Dedifferentiated amniotic fluid mesenchymal stem cell (primary cell): Measurements from ENCODE around the gene PPP1R16B.

Source experiments
- DNase-seq: peaks from one replicate; pipeline ENCODE4 v3.0.0-alpha.2; 2016; ENCODE audit errors: extremely low spot score

The PPP1R16B gene

DNA sequence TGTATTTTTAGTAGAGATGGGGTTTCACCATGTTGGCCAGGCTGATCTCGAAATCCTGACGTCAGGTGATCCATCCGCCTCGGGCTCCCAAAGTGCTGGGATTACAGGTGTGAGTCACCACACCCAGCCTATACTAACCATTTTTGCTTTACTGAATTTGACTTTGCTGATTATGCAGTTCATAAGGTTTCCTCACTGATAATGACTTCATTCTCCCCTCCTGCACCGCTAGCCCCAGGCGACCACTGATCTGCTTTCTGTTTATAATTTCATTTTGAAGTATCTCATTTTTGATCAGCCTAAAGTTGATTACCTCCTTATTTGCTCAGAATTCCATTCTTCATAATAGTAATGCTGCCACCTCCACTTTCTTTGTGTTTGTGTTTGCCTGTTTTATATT is 72.0 kb downstream of the PPP1R16B start:
- no peak for DNase-seq

DNA sequence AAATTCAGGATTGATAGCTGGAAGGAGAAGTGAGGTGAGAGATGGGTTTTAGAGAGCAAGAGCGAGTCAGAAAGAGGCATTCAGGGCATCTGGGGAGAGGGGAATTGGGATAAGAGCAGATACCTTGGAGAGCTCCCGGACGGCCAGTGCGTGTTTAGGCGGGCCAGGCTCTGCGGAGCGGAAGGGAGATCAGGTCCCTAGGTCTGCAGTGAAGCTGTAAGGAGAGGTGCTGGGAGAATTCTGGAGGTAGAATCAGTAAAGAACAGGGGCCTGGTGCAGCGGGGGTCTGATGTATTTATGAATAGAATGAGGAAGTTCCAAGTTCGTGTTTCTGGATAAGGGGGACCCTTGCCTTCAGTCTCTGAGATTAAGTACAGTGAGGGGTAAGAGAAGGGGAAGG is 73.4 kb downstream of the PPP1R16B start:
- no peak for DNase-seq

DNA sequence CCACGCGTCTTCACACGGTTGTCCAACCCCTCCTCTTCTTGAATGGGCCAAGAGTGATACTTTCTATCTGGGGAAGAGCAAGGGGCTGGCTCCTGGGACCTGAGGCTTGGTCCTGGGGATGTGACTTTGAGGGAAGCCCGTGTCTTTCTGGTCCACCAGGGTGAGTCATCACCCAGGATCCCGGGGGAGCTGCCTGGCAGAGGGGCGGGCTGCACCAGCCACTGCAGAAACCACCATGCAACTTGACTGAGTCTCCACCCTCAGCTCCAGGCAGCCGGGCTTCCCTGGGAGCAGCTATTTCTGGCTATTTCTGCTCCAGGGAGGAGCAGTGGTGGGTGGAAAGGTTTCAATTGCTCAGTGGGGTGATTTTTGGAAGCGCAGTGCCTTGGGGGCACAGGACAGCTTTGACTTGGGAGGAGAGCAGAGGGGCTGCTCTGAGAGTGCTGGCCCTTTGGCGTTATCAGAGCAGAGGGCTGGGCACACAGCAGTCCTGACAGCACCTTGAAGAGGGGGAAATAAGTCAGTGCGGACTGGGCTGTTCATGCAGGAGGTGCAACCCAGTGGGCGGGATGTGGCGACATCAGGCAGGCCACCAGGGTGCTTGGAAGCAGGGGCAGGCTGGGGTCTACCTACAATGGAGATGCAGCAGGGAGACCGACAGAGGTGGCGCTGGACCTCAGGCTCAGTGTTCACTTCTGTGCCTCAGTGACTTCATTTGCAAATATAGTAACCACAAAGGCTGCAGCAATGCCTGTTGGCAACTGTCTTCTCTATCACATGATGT is 75.6 kb downstream of the PPP1R16B start:
- no peak for DNase-seq

DNA sequence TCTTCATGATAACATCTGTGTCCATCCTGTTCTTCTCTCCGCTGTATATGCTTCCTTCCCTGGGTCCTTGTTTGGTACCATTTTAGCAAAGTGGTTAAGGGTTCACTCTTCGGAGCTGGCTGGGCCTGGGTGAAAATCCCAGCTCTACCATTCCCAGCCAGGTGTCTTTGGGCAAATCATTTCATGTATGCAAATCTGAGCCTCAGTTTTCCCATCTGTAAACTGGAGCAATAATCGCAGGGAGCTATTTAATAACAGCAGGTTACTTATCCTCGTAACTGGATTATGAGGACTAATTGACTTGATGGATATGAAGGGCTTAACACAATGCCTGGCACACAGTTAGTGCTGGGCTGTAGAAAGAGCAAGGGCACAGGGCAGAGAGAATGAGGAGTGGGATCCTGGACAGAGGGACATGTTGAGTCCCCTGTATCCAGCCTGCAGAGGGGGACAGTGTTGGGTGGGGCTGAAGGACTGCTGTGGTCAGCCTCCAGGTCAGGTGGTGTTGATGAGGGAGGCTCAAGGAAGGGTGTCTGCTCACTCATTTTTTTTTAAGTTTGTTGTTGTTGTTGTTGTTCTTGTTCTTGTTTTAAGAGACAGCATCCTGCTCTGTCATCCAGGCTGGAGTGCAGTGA is 76.4 kb downstream of the PPP1R16B start:
- DNase-seq = no peak

DNA sequence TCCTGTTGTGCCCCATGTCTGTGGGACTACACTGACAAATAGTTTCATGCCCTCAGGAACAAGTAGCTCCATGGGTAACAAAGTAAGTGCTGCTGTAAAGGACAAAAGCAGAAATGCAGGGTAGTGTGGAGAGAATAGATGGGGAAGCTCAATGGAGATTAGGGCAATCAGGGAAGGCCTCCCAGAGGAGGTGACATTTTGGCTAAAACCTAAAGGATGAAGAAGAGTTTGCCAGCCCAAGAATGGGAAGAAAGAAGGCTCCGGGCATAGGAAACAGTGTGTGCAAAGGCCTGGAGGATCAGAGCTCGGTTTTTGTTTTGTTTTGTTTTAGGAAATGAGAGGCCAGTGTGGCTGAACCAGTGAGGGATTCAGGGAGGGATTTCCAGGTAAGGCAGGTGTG is 77.1 kb downstream of the PPP1R16B start:
- no peak for DNase-seq

DNA sequence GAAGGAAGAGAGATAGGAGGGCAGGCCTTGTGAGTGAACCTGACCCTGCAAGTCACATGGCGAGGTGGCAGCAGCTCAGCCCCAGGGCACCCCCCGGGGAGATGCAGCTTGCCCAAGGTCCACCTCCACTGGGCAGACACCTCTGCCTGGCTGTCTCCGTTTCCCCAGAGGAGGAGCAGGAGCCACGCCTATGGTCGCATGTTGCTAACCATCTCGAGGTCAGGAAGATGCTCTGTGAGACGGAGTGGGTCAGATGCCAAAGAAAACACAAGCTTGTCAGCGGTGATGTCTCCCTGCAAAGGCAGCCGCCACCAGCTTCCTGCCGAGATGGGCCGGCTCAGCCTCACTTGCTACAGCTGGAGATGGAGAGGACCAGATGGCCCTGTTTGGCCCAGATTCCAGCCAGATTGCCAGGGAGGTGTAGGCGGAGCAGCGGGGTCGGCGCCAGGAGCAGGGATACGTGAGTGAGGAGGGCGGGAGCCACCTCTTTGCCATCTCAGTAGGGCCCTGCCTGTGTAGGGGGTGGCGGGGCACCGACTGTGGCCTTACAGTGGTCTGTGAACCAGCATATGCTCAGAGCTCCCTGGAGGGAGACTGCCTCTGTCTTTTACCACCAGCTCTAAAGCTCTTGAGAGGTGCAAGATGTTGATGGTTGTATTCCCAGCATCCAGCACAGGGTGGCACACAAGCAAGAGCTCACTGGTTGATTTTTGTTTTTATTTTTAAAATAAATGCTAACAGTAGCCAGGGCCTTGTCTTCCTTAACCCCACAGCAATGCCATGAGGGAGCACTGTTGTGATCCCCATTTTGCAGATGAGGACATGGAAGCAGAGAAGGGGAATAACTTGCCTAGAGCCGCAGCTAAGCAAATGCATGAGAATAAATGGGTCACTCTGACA is 77.8 kb downstream of the PPP1R16B start:
- no peak for DNase-seq

DNA sequence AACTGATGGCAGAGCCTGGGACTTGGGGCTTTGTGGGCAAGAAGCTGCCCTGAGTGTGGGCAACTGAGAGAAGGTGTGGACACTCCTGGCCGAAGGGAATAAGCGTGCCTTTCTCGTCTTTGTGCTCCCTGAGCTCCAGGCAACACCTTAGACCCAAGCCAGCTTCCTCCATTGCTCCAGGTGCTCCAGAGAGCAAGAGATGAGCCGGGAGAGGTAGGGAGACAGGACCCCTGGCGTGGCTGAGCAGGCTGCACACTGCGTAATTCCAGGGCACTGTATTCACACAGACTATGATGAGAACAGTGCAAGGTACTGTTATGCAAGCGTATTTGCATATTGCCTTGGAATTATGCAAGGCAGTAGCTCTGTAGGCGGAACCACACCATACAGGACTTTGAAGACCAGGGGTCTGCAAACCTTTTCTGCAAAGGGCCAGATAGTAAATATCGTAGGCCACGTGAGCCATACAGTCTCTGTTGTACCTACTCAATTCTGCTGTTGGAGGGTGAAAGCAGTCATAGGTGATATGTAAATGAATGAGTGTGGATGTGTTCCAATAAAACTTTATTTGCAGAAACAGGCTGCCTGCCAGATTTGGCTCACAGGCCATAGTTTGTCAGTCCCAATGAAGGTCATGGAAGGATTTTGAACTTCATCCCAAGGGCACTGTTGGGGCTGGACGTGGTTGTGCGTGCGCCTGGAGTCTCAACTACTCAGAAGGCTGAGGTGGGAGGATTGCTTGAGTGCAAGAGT is 78.7 kb downstream of the PPP1R16B start:
- DNase-seq = no peak

DNA sequence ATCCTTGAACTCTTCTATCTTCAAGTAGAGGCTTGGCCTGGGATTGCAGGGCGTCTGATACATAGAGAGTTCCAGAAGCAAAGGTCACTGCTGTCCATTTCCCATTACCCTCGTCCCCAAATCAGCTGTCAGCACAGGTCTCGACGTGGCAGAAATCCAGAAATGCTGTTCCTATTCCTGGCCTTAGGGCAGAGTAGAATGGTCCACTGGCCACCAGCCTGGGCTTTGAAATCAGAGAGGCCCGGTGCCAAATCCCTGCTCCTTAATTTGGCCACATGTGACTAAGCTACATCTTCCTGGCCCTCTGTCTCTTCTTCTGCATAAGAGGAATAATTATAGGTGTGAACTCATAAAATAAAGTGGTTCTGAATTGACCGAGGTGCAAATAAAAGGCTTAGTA is 79.9 kb downstream of the PPP1R16B start:
- DNase-seq = no peak

DNA sequence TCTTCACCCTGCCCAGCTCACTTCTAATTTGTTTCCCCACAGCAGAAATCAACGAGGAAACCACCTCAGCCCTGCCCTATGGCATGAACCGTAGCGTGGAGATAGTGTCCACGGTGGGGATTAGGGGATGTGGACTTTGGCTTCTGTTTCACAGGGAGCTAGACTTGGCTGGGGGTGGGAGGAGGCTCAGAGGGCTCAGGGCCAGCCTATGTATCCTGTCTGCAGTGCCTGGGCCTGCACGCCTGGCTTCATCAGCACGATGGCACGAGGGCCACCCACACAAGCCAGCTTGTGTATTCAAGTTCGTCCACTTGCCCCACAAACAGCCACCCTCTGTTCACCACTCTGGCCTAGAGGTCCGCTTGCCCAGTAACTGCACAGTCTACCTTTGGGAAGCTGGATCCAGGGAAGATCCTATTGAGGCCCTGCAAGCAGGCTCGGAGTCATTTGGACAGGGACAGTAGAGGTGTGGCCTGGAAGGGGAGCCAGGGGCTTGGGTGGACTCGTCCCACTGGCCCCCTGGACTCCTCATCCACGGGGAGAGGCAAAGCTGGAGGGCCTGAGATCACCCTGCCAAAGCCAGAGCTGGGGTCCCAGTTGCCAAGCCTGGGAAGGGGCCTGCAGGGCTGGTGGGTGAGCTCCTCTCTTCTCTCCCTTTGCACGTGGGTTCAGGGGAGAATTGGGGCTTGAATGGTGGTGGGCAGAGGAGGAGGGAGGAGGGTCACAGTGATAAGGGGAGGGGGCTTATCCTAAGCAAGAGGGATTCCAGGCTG is 82.7 kb downstream of the PPP1R16B start:
- no peak for DNase-seq

DNA sequence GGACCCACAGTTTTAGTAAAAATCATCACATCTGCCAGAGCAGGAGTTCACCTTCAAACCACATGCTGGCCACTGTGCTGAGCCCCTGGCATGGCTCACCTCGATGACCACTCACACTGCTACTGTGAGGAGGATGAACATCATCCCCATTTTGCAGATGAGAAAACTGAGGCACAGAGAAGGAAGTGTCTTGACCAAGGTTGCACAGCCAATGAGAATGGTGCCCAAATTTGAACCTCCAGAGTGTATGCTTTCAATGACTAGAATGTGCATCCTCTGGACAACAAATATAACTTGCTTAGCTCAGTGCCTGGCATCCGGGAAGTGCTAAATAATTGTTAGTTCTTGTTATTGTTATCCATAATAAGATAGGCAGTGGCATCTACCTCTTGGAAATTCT is 83.6 kb downstream of the PPP1R16B start:
- no peak for DNase-seq

DNA sequence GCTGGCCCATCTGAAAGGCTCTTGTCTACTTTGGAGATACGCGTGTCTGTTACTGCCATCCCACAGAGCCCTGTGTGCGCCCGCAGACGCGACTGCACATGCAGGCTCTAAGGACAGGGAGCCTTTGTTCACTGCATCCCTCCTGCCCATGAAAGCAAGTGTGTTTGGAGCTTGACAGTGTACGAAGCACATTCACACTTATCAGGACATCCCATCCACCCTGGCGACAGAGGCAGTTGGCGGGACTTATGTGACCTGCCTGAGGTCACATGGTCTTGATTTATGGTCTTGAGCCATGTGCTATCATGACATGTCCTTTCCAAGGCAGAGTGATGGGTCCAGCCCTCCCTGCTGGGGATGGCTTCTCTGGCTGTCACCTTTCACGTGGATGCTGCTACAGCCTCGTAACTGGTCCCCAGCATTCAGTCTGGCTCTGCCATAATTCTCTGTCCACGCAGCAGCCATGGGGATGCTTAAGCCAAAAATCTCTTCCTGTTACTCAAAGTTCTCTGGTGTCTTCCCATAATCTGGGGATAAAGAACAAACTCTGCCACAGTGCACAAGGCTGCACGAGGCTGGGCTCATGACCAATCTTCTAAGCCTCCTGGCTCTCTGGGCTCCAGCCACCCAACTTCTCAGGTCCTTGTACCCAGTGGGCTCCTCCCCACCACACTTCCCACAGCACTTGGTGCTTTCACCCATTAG is 84.4 kb downstream of the PPP1R16B start:
- no peak for DNase-seq

DNA sequence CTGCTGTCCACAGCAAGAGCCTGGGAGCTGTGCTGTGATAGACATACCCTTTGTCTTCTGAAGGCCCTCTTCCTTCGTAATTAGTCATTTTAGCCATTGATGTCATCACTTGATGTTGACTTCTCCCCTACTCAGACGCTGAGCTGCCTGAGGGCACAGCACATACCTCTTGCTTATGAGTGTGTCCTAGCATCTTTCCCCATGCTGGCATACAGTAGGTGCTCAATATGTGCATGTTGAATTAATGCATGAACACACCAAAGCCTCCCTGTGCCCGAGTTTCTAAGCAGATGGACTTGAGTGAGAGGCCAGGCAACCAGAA is 85.0 kb downstream of the PPP1R16B start:
- DNase-seq = no peak

DNA sequence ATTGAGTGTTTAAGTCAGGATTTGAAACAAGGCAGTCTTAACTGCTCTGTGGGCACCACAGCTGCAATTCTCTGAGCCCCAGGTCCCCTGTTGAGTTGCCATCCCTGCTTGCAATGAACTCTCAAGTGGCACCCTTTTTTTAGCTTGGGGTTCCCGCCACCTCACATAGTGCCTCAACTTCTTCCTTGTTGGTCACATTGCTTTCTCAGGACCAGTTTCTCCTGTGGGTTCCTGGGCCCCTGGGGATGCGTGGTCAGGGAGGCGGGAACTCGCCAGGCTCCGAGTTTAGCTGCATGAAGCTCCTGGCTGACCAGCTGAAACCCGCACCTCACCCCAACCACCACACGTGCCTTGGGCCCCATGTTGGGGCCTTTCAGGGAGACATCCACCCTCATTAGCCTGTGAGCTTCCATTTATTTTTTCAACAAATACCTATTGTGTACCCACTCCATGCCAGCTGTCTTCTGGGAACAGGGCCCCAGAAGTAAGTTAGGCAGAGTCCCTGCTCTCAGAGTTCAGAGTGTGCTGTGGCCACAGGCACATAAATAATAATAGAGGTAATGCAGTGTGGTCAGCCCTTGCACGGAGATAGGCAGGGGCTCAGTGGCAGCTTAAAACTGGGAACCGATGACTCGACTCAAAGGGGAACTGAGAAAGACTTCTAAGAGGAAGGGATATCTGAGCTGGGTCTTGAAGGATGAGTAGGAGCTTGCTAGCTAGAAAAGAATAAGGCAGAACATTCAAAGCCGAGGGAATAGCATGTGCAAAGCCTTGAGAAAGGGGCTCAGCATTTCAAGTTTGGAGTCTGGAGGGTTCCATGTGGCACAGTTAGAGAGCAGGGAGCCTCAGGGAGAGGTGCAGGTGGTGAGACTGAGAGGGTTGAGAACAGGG is 86.8 kb downstream of the PPP1R16B start:
- DNase-seq = no peak

DNA sequence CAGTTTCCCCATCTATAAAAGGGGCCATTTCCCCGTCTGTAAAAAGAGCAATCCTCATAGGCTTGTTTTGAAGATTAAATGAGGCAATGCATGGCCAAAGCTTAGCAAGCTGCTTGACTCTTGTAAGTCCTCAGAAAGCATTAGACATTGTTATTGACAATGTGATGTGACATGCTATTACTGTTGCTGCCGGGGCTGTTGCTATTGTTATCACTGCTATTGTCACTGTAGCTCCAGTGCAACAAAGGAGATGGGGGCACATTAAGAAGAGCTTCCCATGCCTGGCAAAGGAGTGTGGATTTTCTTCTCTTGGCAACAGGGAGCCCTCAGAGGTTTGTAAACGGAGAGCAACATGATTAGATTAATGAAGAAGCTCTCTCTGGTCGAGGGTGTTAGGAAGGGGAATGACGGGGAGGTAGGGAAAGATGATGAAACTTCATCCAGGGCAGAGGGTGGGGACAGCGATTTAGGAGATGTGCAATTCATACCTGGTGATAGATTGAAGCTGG is 87.6 kb downstream of the PPP1R16B start:
- DNase-seq = no peak

DNA sequence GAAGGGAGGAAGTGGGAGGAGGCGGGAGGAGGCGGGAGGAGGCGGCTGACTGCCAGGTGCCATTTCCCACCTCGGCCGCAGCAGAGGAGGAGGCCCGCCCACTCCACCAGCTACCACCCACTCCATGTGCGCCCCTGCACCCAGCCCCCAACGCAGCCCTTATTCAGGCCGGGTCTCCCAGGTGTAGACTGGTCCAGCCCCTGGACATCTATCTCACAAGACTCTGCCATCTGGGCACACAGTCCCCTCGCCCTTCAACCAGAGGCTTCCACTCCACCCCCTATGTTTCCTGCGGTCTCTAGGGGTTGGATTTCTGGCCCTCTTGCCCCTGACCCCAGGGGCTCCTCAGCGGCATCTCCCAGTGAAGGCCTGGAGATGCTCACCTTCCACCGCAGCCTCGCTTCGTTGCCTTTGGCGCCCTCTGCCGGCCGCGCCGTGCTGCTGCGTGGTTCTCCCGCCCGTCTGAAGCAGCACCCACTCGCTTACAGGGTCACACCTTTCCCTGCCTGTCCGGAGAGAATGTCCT is 88.1 kb downstream of the PPP1R16B start:
- no peak for DNase-seq

DNA sequence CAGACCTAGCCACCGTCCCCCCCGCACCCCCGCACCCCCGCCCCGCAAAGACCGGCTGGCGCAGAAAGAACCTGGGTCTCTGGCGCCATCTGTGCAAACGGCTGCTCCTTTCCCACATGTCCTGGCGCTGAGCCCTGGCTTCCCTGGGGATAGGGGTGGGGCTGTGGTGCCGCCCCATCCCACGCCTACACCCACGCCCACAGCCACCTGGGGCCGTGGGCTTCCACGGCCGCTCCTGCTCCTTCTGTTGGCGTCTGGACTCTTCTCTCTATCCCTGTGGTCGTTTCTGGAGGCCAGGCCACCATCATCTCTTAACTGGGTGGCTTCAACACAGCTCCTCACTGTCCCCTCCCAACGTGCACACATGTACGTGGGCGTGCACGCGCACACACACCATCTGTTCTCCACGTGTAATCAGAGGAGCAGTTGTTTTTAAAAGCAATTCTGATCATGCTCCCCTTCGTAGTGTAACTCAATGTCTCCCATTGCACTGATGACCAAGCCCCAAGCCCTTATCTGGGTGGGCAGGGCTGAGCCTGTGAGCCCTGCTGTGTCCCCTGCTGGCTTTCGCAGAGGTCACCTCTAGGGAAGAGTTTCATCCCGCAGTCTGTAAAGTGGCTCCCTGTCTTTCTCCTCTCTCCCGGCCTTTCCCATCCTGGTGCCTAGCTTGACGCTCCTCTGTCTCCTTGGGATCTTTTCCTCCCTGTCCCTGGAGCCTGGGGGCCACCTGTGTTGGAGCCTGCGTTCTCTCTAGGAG is 88.8 kb downstream of the PPP1R16B start:
- no peak for DNase-seq

DNA sequence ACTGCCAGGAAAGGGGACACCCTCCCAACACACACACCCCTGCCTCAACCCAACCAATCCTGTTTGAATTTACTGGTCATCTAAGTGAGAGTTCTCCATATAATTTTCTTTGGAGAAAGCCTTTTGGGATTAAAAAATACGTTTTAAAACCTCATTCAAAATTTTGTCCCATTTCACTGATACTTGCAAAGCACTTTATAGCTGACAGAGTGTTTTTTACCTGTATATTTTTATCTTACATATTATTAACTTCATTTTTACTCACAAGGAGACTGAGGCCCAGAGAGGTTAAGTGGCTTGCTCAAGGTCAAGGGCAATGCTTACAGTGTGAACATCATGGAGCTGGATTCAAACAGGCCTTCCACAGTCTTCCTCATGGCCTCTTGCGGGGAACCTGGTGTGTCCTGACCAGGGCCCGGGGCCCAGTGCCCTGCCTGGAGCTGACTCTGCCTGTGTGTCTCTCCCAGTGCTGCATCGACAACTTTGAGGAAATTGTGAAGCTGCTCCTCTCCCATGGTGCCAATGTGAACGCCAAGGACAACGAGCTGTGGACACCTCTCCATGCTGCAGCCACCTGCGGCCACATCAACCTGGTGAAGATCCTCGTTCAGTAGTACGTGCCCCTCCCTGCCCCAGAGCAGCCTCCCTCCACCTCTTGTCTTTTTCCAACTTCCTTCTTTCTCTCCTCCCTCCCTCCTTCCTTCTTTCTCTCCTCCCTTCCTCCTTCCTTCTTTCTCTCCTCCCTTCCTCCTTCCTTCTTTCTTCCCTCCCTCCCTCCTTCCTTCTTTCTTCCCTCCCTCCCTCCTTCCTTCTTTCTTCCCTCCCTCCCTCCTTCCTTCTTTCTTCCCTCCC is 89.8 kb downstream of the PPP1R16B start:
- no peak for DNase-seq
